ENCODE results near the gene AGBL3.

AGBL3 gene

GRCh38 chr7:134948246-134948645 lies 38.1 kb upstream of the AGBL3 start:
- H3K4me3 ChIP-seq (ENCODE audit: control insufficient read depth in 1 of 7, extremely low read depth in 1 of 7, insufficient read depth in 4 of 7, low read depth in 2 of 7, low read length in 6 of 7): no peak overlapping the region
- no peaks in the 10 kb centered on the region for H3K36me3 ChIP-seq (ENCODE audit: control insufficient read depth in 4 of 4, insufficient read depth in 4 of 4, low read length in 3 of 4)
- no peaks in the 10 kb centered on the region for H3K9me3 ChIP-seq (ENCODE audit: control extremely low read depth in 1 of 5, control insufficient read depth in 4 of 5, insufficient read depth in 2 of 5, low read depth in 1 of 5, low read length in 4 of 5)
- CTCF ChIA-PET: no interaction called here
- no CpG with 5 or more reads among the region's 4 CpGs for WGBS (ENCODE audit: insufficient coverage)
- H3K27ac ChIP-seq (ENCODE audit: insufficient read depth in 1 of 2, low read depth in 1 of 2, low read length in 2 of 2, poor library complexity in 1 of 2, severe bottlenecking in 2 of 2): no peak overlapping the region
- no peaks in the 10 kb centered on the region for H3K4me1 ChIP-seq (ENCODE audit: control extremely low read depth in 1 of 4, control insufficient read depth in 4 of 4, insufficient read depth in 4 of 4, low read length in 3 of 4)
- H3K27me3 ChIP-seq (replicated peaks in 2 of 5; ENCODE audit: control insufficient read depth in 4 of 5, insufficient read depth in 5 of 5, low read length in 4 of 5): no peaks in the 10 kb centered on the region
- no peak for DNase-seq
- POLR2A ChIA-PET: no interaction called here

- ChIA-PET CTCF (no interaction called here), POLR2A (no interaction called here)
- H3K36me3 ChIP-seq (ENCODE audit: control insufficient read depth in 4 of 4, insufficient read depth in 4 of 4, low read length in 3 of 4): no peaks in the 10 kb centered on the region
- H3K4me1 ChIP-seq (ENCODE audit: control extremely low read depth in 1 of 4, control insufficient read depth in 4 of 4, insufficient read depth in 4 of 4, low read length in 3 of 4): no peaks in the 10 kb centered on the region
- DNase-seq: no peak
- H3K4me3 ChIP-seq (ENCODE audit: control insufficient read depth in 1 of 7, extremely low read depth in 1 of 7, insufficient read depth in 4 of 7, low read depth in 2 of 7, low read length in 6 of 7): no peak overlapping the region
- 100% methylated on average over 1 of the region's 1 CpG for WGBS (ENCODE audit: insufficient coverage)
- no peaks in the 10 kb centered on the region for H3K9me3 ChIP-seq (ENCODE audit: control extremely low read depth in 1 of 5, control insufficient read depth in 4 of 5, insufficient read depth in 2 of 5, low read depth in 1 of 5, low read length in 4 of 5)
- no peak overlapping the region for H3K27ac ChIP-seq (ENCODE audit: insufficient read depth in 1 of 2, low read depth in 1 of 2, low read length in 2 of 2, poor library complexity in 1 of 2, severe bottlenecking in 2 of 2)
- H3K27me3 ChIP-seq (replicated peaks in 2 of 5; ENCODE audit: control insufficient read depth in 4 of 5, insufficient read depth in 5 of 5, low read length in 4 of 5): no peaks in the 10 kb centered on the region
These were observed 37.6 kb upstream of the AGBL3 start for GRCh38 chr7:134948736-134949135.

- WGBS (ENCODE audit: insufficient coverage): 100% methylated on average over 2 of the region's 3 CpGs
- Histone ChIP-seq H3K4me1 (ENCODE audit: control extremely low read depth in 1 of 4, control insufficient read depth in 4 of 4, insufficient read depth in 4 of 4, low read length in 3 of 4) (no peaks in the 10 kb centered on the region), H3K4me3 (ENCODE audit: control insufficient read depth in 1 of 7, extremely low read depth in 1 of 7, insufficient read depth in 4 of 7, low read depth in 2 of 7, low read length in 6 of 7) (no peak overlapping the region), H3K27ac (ENCODE audit: insufficient read depth in 1 of 2, low read depth in 1 of 2, low read length in 2 of 2, poor library complexity in 1 of 2, severe bottlenecking in 2 of 2) (no peak overlapping the region), H3K9me3 (ENCODE audit: control extremely low read depth in 1 of 5, control insufficient read depth in 4 of 5, insufficient read depth in 2 of 5, low read depth in 1 of 5, low read length in 4 of 5) (no peaks in the 10 kb centered on the region), H3K27me3 (replicated peaks in 2 of 5; ENCODE audit: control insufficient read depth in 4 of 5, insufficient read depth in 5 of 5, low read length in 4 of 5) (no peaks in the 10 kb centered on the region), H3K36me3 (ENCODE audit: control insufficient read depth in 4 of 4, insufficient read depth in 4 of 4, low read length in 3 of 4) (no peaks in the 10 kb centered on the region)
- POLR2A ChIA-PET: no interaction called here
- CTCF ChIA-PET: no interaction called here
- no peak for DNase-seq
These were observed 37.1 kb upstream of the AGBL3 start for GRCh38 chr7:134949171-134949570.

GRCh38 chr7:134954197-134955082 lies 31.9 kb upstream of the AGBL3 start:
- DNase-seq: peak; percentile 35 to 57 (median 56)
- POLR2A ChIA-PET: no interaction called here
- CTCF ChIA-PET: interaction anchor here (0.8 to 2.2 kb wide), 9 partner anchors 11 to 347 kb away, joined by 3 to 12 read pairs (median 3); partner anchors contain the start of gene AGBL3
- Histone ChIP-seq H3K4me1 (ENCODE audit: control extremely low read depth in 1 of 4, control insufficient read depth in 4 of 4, insufficient read depth in 4 of 4, low read length in 3 of 4) (no peaks in the 10 kb centered on the region), H3K27me3 (replicated peaks in 2 of 5; ENCODE audit: control insufficient read depth in 4 of 5, insufficient read depth in 5 of 5, low read length in 4 of 5) (no peaks in the 10 kb centered on the region), H3K4me3 (ENCODE audit: control insufficient read depth in 1 of 7, extremely low read depth in 1 of 7, insufficient read depth in 4 of 7, low read depth in 2 of 7, low read length in 6 of 7) (no peak overlapping the region), H3K9me3 (ENCODE audit: control extremely low read depth in 1 of 5, control insufficient read depth in 4 of 5, insufficient read depth in 2 of 5, low read depth in 1 of 5, low read length in 4 of 5) (no peaks in the 10 kb centered on the region), H3K27ac (ENCODE audit: insufficient read depth in 1 of 2, low read depth in 1 of 2, low read length in 2 of 2, poor library complexity in 1 of 2, severe bottlenecking in 2 of 2) (no peak overlapping the region), H3K36me3 (ENCODE audit: control insufficient read depth in 4 of 4, insufficient read depth in 4 of 4, low read length in 3 of 4) (no peaks in the 10 kb centered on the region)
- WGBS (ENCODE audit: insufficient coverage): 55% methylated on average over 6 of the region's 9 CpGs

GRCh38 chr7:134957005-134957404 lies 29.3 kb upstream of the AGBL3 start:
- ChIA-PET POLR2A (no interaction called here), CTCF (no interaction called here)
- no peak for DNase-seq
- WGBS (ENCODE audit: insufficient coverage): no CpG with 5 or more reads among the region's 3 CpGs
- Histone ChIP-seq H3K9me3 (ENCODE audit: control extremely low read depth in 1 of 5, control insufficient read depth in 4 of 5, insufficient read depth in 2 of 5, low read depth in 1 of 5, low read length in 4 of 5) (no peaks in the 10 kb centered on the region), H3K27ac (ENCODE audit: insufficient read depth in 1 of 2, low read depth in 1 of 2, low read length in 2 of 2, poor library complexity in 1 of 2, severe bottlenecking in 2 of 2) (no peak overlapping the region), H3K4me3 (ENCODE audit: control insufficient read depth in 1 of 7, extremely low read depth in 1 of 7, insufficient read depth in 4 of 7, low read depth in 2 of 7, low read length in 6 of 7) (no peak overlapping the region), H3K4me1 (ENCODE audit: control extremely low read depth in 1 of 4, control insufficient read depth in 4 of 4, insufficient read depth in 4 of 4, low read length in 3 of 4) (no peaks in the 10 kb centered on the region), H3K27me3 (replicated peaks in 2 of 5; ENCODE audit: control insufficient read depth in 4 of 5, insufficient read depth in 5 of 5, low read length in 4 of 5) (no peaks in the 10 kb centered on the region), H3K36me3 (ENCODE audit: control insufficient read depth in 4 of 4, insufficient read depth in 4 of 4, low read length in 3 of 4) (no peaks in the 10 kb centered on the region)

- no peak overlapping the region for H3K27ac ChIP-seq (ENCODE audit: insufficient read depth in 1 of 2, low read depth in 1 of 2, low read length in 2 of 2, poor library complexity in 1 of 2, severe bottlenecking in 2 of 2)
- H3K4me3 ChIP-seq (ENCODE audit: control insufficient read depth in 1 of 7, extremely low read depth in 1 of 7, insufficient read depth in 4 of 7, low read depth in 2 of 7, low read length in 6 of 7): no peak overlapping the region
- no peaks in the 10 kb centered on the region for H3K36me3 ChIP-seq (ENCODE audit: control insufficient read depth in 4 of 4, insufficient read depth in 4 of 4, low read length in 3 of 4)
- no peaks in the 10 kb centered on the region for H3K9me3 ChIP-seq (ENCODE audit: control extremely low read depth in 1 of 5, control insufficient read depth in 4 of 5, insufficient read depth in 2 of 5, low read depth in 1 of 5, low read length in 4 of 5)
- POLR2A ChIA-PET: interaction anchor here (0.7 kb wide), 1 partner anchor 177 kb away, joined by 3 read pairs; no protein-coding TSS in a partner anchor
- CTCF ChIA-PET: interaction anchor here (0.8 to 1.7 kb wide), 2 partner anchors 9 to 26 kb away, joined by 3 to 6 read pairs; partner anchors contain the start of gene AGBL3
- WGBS (ENCODE audit: insufficient coverage): 95% methylated on average over 3 of the region's 5 CpGs
- no peaks in the 10 kb centered on the region for H3K27me3 ChIP-seq (replicated peaks in 2 of 5; ENCODE audit: control insufficient read depth in 4 of 5, insufficient read depth in 5 of 5, low read length in 4 of 5)
- H3K4me1 ChIP-seq (ENCODE audit: control extremely low read depth in 1 of 4, control insufficient read depth in 4 of 4, insufficient read depth in 4 of 4, low read length in 3 of 4): no peaks in the 10 kb centered on the region
- DNase-seq: no peak
These were observed 26.5 kb upstream of the AGBL3 start for GRCh38 chr7:134959810-134960209.

DNA sequence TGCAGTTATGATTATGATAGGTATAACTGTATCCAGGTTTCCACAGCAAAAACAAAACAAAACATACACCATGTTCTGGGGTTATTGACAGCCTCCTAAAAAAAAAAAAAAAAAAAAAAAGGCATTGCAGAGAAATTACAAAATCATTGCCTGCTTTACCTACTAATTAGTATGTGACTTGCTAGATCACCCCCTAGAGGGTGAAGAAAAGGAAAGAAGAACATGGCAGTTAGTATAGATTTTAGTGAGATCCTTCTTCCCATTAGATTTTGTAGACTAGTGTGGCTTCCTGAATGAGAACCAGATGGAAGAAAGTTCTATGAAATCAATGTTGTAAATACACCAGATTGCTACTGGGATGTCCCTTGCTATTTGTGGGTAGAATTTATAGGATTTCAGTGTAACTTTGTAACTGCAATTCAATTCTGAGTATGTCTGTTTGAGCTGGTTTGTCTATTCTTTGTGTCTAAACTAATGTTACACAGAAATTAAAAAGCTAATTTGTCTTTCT lies 24.0 kb upstream of the AGBL3 start:
- Histone ChIP-seq H3K4me3 (ENCODE audit: control insufficient read depth in 1 of 7, extremely low read depth in 1 of 7, insufficient read depth in 4 of 7, low read depth in 2 of 7, low read length in 6 of 7) (no peak overlapping the region), H3K27ac (ENCODE audit: insufficient read depth in 1 of 2, low read depth in 1 of 2, low read length in 2 of 2, poor library complexity in 1 of 2, severe bottlenecking in 2 of 2) (no peak overlapping the region), H3K4me1 (ENCODE audit: control extremely low read depth in 1 of 4, control insufficient read depth in 4 of 4, insufficient read depth in 4 of 4, low read length in 3 of 4) (no peaks in the 10 kb centered on the region), H3K9me3 (ENCODE audit: control extremely low read depth in 1 of 5, control insufficient read depth in 4 of 5, insufficient read depth in 2 of 5, low read depth in 1 of 5, low read length in 4 of 5) (no peaks in the 10 kb centered on the region), H3K27me3 (replicated peaks in 2 of 5; ENCODE audit: control insufficient read depth in 4 of 5, insufficient read depth in 5 of 5, low read length in 4 of 5) (no peaks in the 10 kb centered on the region), H3K36me3 (ENCODE audit: control insufficient read depth in 4 of 4, insufficient read depth in 4 of 4, low read length in 3 of 4) (no peaks in the 10 kb centered on the region)
- peak in 2 of 3 donors; percentile 21 to 37 for DNase-seq
- CTCF ChIA-PET: no interaction called here
- POLR2A ChIA-PET: no interaction called here
